GM12875 (cell line): ENCODE measurements around the gene ADISSP.

ENCODE experiments used
- H3K4me3 ChIP-seq: one replicate; pipeline ENCODE4 v1.5.1; 2011; ENCODE audit warnings: low read depth, low read length, control low read depth
- CTCF ChIP-seq: IDR thresholded peaks from 2 replicates; pipeline ENCODE4 v1.5.1; 2011; ENCODE audit warnings: low read depth, mild to moderate bottlenecking, control low read depth, inconsistent platforms, low read length, moderate library complexity, borderline replicate concordance; ENCODE audit not compliant: insufficient read depth

ADISSP gene

DNA sequence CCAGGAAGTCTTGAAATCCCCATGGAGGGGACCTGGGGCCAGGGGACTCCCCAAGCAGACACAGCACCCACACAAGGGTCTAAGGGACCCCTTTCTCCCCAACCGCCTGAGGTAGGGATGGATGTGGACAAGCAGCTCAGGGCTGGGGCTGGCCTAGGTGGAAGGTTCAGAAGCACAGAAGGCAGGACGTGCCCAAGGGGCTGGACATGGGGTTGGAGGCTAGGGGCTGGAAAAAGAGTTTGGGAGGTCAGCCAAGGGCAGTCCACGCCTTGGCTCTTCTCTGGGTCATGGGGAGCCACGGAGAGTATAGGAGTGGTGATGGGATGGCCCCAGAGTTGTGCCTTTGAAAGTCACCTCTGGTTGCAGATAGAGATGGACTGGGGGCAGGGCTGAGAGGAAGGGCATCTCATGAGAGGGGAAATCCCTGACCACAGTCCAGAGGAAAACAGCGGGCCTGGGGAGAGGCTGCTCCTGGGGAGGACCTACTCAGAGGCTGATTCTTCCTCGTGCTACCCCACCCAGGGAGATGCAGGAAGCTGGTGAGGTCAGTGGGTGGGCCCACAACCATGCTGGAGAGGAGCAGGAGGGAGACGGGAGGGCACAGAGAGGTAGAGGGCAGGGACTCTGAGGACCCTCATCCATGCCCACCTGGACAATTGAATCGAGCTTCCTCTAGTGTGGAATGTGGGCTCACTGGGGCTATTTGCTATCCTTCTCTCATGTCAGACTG is 37.6 kb downstream of the ADISSP start:
- no peak for TF ChIP-seq CTCF
- no peak overlapping the region for H3K4me3 ChIP-seq

DNA sequence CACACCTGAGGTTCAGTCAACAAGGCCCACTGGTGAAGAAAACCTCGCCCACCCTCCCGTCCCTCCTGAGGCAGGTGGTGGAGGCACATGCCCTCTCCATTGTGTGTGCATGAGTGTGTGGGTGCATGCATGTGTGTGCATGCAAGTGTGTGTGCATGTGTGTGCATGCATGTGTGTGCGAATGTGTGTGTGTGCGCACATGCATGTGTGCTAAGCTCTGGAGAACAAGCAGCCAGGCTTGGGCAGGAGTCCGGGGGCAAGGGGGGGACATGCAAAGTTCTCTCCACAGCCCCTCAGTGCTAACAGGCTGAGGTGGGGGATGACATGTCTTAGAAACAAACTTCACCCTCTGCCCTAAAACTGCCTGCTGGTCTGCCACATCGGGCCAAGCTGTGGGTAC is 38.2 kb downstream of the ADISSP start:
- TF ChIP-seq CTCF = no peak
- no peak overlapping the region for H3K4me3 ChIP-seq

- TF ChIP-seq CTCF = no peak
- no peak overlapping the region for H3K4me3 ChIP-seq
These were observed 38.7 kb downstream of the ADISSP start for GRCh38 chr20:3728876-3729275.

DNA sequence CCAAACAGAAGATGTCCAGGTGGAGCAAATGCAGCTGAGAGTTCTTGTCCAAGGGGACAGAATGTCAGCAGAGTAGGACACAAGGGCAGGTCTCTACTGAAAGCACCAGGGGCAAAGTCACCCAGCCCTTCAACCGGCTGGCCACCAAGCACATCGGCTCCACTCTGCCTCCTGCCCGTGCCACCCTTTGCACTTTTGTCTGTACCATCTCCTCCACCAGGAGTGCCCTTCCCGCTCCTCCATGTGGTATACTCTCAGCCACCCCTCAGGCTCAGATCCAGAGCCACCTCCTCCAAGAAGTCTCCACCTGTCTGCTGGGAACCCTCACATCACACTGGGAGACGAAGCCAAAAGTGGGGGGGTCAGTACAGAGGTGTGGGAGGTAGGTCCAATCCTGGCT is 39.2 kb downstream of the ADISSP start:
- no peak overlapping the region for H3K4me3 ChIP-seq
- TF ChIP-seq CTCF = no peak

DNA sequence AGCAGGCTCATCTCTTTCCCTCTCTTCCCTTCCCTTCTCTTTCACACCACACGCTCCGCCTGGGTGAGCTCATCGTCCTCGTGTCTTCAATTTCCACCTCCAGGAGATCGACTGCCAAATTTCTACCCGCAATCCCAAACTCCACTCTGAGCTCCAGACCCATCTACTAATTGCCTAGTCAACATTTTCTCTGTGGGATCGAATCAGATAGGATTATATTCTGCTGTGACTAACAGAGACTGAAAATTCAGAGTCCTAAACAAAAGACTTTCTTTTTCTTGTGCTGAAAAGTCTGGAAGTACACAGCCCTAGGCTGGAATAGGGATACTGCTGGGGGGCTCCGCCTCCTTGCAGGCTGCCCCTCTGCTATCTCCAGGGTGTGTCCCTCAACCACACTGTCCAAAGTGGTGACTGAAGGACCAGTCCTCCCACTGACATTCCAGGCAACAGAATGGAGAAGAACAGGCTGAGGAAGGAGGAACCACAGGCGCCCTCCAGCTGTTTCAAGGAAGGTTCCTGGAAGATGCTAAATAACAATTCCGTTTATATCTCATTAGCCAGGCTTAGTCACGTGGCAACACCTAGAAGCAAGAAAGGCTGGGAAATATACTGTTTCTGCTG is 40.0 kb downstream of the ADISSP start:
- TF ChIP-seq CTCF = no peak
- H3K4me3 ChIP-seq = no peak overlapping the region

- no peak for TF ChIP-seq CTCF
- no peak overlapping the region for H3K4me3 ChIP-seq
These were observed 43.2 kb downstream of the ADISSP start for GRCh38 chr20:3724356-3724755.

DNA sequence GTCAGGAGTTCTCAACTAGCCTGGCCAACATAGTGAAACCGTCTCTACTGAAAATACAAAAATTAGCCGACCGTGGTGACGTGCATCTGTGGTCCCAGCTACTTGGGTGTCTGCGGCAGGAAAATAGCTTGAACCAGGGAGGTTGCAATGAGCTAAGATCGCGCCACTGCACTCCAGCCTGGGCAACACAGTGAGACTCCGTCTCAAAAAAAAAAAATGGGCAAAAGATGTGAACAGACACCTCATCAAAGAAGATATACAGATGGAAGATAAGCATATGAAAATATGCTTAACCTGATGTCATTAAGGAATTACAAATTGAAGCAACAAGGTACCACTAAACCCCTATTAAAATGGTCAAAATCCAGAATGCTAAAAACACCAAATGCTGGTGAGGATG is 44.3 kb downstream of the ADISSP start:
- TF ChIP-seq CTCF = no peak
- H3K4me3 ChIP-seq = no peak overlapping the region
